ENCODE measurements around the gene ZDHHC24. TPM values are rescaled to one million over a fixed set of nuclear protein-coding genes. Genes with fewer than 3 reads are reported as not detected.

Gene ZDHHC24
- total and polyA plus RNA-seq, 2 experiments from 2014 or later: 5.6 to 13.1 TPM

GRCh38 chr11:66569076-66569475, 23.2 kb upstream of the ZDHHC24 start:
- no peak for DNase-seq (ENCODE audit: low spot score)
- Histone ChIP-seq H3K36me3 (ENCODE audit: insufficient read depth) (no peaks in the 10 kb centered on the region), H3K79me2 (replicated peaks; ENCODE audit: insufficient read depth) (no peaks in the 10 kb centered on the region), H3K4me2 (no peak overlapping the region), H3K27me3 (ENCODE audit: insufficient read depth) (peaks cover 6% of the 10 kb centered on the region; the same call in 1 of the 2 replicates), H2AFZ (peak overlapping the region; percentile 91), H3F3A (replicated peaks; ENCODE audit: low read depth) (peaks cover 11% of the 10 kb centered on the region; the same call in 1 of the 2 replicates), H3K4me1 (ENCODE audit: insufficient read depth) (peaks cover 23% of the 10 kb centered on the region), H3K9me2 (ENCODE audit: insufficient read depth) (no peaks in the 10 kb centered on the region), H3K4me3 (no peak overlapping the region), H4K20me1 (replicated peaks; ENCODE audit: insufficient read depth) (no peaks in the 10 kb centered on the region), H3K27ac (ENCODE audit: low read depth) (peak overlapping the region; percentile 92)
- ATAC-seq: no peak
- H3K9me3 Mint-ChIP-seq: peaks cover 23% of the 10 kb centered on the region
- no peak for TF ChIP-seq EZH2phosphoT487 (IDR thresholded peaks at IDR 0.05; ENCODE audit: unreplicated experiment)
- no peak for TF ChIP-seq EZH2 (IDR thresholded peaks at IDR 0.05; ENCODE audit: low read depth, unreplicated experiment)
- TF ChIP-seq ZNF331 (CRISPR knock-in tag; IDR thresholded peaks at IDR 0.05; ENCODE audit: low read depth): no peak
- TF ChIP-seq JUNB (IDR thresholded peaks at IDR 0.05; ENCODE audit: unreplicated experiment): no peak
- TF ChIP-seq ZNF114 (CRISPR knock-in tag; IDR thresholded peaks at IDR 0.05): no peak
- TF ChIP-seq ETS1 (IDR thresholded peaks at IDR 0.05): no peak
- no peak for TF ChIP-seq NANOG (IDR thresholded peaks at IDR 0.05; ENCODE audit: borderline replicate concordance)
- TF ChIP-seq REST (IDR thresholded peaks at IDR 0.05; ENCODE audit: unreplicated experiment): no peak
- no peak for TF ChIP-seq POLR2AphosphoS5 (IDR thresholded peaks at IDR 0.05; ENCODE audit: low read depth)
- no peak for TF ChIP-seq ZNF462 (CRISPR knock-in tag; IDR thresholded peaks at IDR 0.05)
- no peak for TF ChIP-seq CTCF (conservative IDR thresholded peaks at IDR 0.05; ENCODE audit: low read depth in 2 of 2)
- TF ChIP-seq CREB1 (CRISPR knock-in tag; IDR thresholded peaks at IDR 0.05; ENCODE audit: low read depth): no peak
- no peak for TF ChIP-seq STAT1 (IDR thresholded peaks at IDR 0.05; ENCODE audit: unreplicated experiment)
- no peak overlapping the region for H3K27ac Mint-ChIP-seq
- H3K4me3 Mint-ChIP-seq: no peak overlapping the region
- H3K27me3 Mint-ChIP-seq (ENCODE audit: insufficient read depth, low read depth, poor library complexity): peaks cover 23% of the 10 kb centered on the region
- peaks cover 15% of the 10 kb centered on the region for H3K36me3 Mint-ChIP-seq (ENCODE audit: low read depth)
- H3K4me1 Mint-ChIP-seq: peaks cover 21% of the 10 kb centered on the region
